ENCODE data around the gene TLK1.

The TLK1 gene

DNA sequence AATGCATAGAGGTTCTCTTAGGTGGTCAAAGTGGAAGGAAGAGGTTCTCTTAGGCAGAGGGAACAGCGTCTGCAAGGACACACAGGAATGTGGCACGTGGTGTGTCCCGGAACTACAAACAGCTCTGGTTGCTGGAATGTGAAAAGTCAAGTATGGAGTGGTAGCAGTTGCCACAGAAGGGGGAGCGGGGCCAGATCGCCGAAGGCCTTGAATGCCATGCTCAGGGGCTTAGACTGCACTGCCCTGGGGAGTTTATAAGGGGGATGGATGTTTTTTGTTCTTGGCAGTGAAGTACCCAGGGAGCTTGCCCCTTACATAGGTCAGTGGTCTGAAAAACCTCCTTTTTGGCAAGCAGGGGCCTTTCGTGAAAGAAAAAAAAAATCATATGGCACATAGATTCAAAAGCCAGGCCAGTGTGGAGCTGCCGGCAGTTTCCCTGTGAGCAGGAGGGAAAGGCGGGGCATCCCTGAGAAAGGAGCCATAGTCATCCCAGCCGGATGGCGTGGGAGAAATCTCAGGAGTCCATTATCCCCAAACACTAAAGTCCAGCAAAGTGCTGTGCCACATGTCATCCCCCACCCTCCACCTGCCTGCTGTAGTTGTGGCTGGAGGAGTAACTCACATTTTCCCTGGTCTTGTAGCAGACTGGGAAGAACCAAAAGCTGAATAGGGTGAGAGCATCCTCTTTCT is 186.2 kb downstream of the TLK1 start:
- TF ChIP-seq, protein P1, sequence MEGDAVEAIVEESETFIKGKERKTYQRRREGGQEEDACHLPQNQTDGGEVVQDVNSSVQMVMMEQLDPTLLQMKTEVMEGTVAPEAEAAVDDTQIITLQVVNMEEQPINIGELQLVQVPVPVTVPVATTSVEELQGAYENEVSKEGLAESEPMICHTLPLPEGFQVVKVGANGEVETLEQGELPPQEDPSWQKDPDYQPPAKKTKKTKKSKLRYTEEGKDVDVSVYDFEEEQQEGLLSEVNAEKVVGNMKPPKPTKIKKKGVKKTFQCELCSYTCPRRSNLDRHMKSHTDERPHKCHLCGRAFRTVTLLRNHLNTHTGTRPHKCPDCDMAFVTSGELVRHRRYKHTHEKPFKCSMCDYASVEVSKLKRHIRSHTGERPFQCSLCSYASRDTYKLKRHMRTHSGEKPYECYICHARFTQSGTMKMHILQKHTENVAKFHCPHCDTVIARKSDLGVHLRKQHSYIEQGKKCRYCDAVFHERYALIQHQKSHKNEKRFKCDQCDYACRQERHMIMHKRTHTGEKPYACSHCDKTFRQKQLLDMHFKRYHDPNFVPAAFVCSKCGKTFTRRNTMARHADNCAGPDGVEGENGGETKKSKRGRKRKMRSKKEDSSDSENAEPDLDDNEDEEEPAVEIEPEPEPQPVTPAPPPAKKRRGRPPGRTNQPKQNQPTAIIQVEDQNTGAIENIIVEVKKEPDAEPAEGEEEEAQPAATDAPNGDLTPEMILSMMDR (IDR thresholded peaks at IDR 0.05; ENCODE audit: low read depth, low read length, missing control alignments) = no peak
- H3K4me3 ChIP-seq (ENCODE audit: low read depth, low read length) = peak overlapping the region; percentile 74; the same call in 1 of the 2 replicates
- no peak for DNase-seq (ENCODE audit: low read depth)

DNA sequence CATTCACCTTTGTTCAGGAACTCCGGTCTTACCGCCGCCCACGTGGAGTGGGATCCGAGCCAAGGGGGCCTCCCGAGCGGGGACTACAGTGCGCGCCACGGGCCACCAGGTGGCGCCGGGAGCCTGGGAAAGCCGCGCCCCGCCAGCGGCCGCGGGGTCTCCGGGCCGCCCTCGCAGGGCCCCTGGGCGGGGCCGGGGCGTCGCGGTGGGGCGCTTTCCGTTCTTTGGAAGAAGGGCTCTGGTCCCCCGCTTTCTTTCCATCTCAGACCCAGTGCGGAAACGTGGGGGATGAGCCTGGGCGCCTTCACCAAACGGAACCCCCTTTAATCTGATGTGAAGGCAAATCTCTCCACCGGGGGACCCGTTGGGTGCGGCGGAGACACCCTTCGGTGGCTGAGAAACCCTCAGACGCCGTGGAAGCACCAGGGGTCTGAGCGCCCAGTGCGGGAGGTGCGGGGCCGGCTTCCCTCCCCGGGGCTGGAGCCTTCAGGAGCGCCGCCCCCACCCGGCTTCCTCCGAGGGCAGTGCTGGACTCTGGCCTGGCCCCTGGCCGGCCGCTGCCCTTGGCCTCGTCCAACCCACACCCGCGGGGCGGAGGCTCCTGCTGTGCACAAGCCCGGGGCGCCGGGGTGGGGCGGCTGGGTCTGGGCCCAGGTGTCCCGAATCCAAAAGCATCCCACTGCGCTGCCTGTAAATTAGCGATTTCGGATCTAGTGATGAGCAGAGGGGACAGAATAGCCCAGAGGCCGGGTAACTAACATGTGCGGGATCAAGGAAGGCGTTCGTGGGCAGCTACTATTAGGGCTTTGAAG is 187.0 kb downstream of the TLK1 start:
- TF ChIP-seq, protein P1 (IDR thresholded peaks at IDR 0.05; ENCODE audit: low read depth, low read length, missing control alignments) = peak; percentile 81
- H3K4me3 ChIP-seq (ENCODE audit: low read depth, low read length) = peak overlapping the region; percentile 74
- DNase-seq (ENCODE audit: low read depth) = peak; percentile 63

DNA sequence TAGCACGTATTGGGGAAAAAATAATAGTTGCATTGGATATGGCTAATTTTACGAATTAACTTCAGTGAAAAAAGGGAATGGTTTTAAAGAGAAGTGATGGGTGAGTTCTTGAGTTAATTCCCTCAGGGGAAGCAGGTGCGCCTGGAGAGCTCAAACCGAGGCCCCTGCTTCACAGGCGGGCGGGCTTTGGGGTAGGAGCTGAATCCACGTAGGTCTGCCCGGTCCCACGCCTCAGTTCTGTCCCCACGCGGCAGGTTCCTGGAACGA is 187.5 kb downstream of the TLK1 start:
- TF ChIP-seq, protein P1 (IDR thresholded peaks at IDR 0.05; ENCODE audit: low read depth, low read length, missing control alignments) = no peak
- DNase-seq (ENCODE audit: low read depth) = no peak
- H3K4me3 ChIP-seq (ENCODE audit: low read depth, low read length) = peak overlapping the region; percentile 46

DNA sequence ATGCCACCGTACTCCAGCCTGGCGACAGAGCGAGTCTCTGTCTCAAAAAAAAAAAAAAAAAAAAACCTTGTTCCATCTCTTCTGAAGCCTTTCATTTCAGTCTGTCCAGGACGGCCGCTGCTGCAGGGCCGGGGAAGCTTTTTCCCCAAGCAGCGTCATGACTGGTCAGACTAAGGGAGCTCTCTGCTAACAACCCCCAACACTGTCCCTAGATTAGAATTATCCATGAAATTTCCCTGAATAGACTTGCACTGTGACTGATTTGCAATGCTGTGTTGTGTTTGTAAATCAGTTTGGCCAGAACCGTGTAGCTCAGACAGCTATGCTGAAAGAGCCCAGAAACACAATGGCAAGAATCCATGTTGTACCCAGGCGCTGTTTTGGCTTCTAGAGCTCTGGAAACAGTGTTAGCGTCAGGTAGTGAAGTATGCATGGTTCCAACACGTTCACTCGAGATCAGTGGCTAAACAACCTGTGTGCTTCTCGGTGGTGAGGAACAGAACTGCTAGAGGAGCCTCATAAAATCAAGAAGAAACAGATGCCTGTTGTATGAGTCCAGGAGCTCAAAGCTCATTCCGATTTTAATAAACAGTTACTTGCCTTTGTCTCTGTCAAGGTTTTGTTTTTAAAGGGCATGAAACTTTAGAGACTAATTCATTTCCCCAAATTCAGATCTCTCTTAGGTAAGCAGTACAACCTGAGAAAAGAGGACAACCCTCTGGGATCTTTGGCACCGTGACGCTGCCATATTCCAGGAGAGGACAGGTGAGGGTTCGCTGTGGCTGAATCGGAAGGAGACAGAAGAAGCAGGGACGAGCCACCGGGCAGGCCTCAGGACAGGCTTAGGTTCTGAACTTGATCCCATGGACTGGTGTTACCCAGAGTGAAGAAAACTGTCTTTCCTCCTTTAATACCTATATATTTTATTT is 188.1 kb downstream of the TLK1 start:
- TF ChIP-seq, protein P1 (IDR thresholded peaks at IDR 0.05; ENCODE audit: low read depth, low read length, missing control alignments) = no peak
- H3K4me3 ChIP-seq (ENCODE audit: low read depth, low read length) = no peak overlapping the region; the same call in 1 of the 2 replicates
- DNase-seq (ENCODE audit: low read depth) = no peak

DNA sequence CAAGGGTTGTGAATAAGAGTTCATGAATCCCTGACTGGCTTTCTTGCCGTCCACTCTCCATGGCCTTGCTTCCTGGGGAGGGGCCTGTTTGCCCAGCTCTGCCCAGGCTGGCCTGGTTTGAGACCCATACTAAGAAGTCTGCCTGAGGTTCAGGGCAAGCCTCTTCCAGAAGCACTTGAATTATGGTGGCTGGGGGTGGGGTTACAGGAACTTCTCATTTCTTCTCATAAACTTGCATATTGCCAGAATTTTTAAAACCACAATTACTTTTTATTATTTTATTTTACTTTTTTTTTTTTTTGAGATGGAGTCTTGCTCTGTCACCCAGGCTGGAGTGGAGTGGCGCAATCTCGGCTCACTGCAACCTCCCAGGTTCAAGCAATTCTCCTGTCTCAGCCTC is 189.6 kb downstream of the TLK1 start:
- TF ChIP-seq, protein P1 (IDR thresholded peaks at IDR 0.05; ENCODE audit: low read depth, low read length, missing control alignments) = no peak
- DNase-seq (ENCODE audit: low read depth) = no peak
- H3K4me3 ChIP-seq (ENCODE audit: low read depth, low read length) = no peak overlapping the region

DNA sequence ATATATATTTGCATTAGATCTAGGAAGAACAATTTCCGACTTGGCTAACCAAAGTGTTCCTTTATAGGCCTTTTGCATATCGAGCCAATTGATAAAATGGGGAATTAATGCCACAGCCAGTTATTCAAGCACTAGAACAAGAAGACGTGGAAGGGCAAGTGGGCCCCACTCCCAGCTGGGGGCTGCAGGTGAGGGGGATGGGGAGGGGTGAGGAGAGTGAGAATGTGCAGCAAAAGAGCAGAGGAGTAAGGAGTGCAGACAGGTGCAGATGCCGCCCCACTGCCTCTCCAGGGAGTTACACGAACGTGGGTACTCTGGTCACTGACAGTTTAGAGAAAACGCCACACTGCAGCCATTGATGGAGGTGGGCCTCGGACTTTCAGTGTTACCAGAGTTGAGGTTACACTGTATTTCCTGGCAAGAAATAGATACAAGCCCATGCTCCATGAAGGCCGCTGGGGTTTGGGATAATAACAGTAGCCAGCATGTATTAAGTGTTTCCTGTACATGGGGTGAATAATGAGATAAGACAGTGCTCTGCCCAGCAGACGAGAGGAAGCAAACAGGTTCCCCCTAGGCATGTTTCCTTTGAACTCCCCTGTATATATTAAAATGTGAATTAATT is 190.7 kb downstream of the TLK1 start:
- DNase-seq (ENCODE audit: low read depth) = no peak
- H3K4me3 ChIP-seq (ENCODE audit: low read depth, low read length) = no peak overlapping the region
- TF ChIP-seq, protein P1 (IDR thresholded peaks at IDR 0.05; ENCODE audit: low read depth, low read length, missing control alignments) = no peak
